BLaER1 treated with 17β-estradiol and CSF1 and Interleukin-3, amounts not matched to agents 10 nM and 100 nM (cell line): ENCODE measurements around the gene MYO5A.

ENCODE experiments used
- H3K27ac ChIP-seq, 11 experiments: shearing (Covaris generic); formaldehyde crosslinking; 2 replicates each; pipeline ENCODE4 v1.8.1; 2022
- H3K27me3 ChIP-seq, 11 experiments: shearing (Covaris generic); formaldehyde crosslinking; 2 replicates each; pipeline ENCODE4 v1.8.1; 2022
- H3K36me3 ChIP-seq, 11 experiments: shearing (Covaris generic); formaldehyde crosslinking; 2 replicates each; pipeline ENCODE4 v1.8.1; 2022
- H3K4me1 ChIP-seq, 10 experiments: shearing (Covaris generic); formaldehyde crosslinking; 2 replicates each; pipeline ENCODE4 v1.8.1; 2022
- H3K4me2 ChIP-seq, 11 experiments: shearing (Covaris generic); formaldehyde crosslinking; 2 replicates each; pipeline ENCODE4 v1.8.1; 2022
- H3K4me3 ChIP-seq, 10 experiments: shearing (Covaris generic); formaldehyde crosslinking; 2 replicates each; pipeline ENCODE4 v1.8.1; 2022
- H3K9ac ChIP-seq, 11 experiments: shearing (Covaris generic); formaldehyde crosslinking; 2 replicates each; pipeline ENCODE4 v1.8.1; 2022
- H3K9me3 ChIP-seq, 11 experiments: shearing (Covaris generic); formaldehyde crosslinking; replicated peaks in 1 of 11; 2 replicates each; pipeline ENCODE4 v1.8.1; 2022
- H4K20me1 ChIP-seq, 11 experiments: shearing (Covaris generic); formaldehyde crosslinking; 2 replicates each; pipeline ENCODE4 v1.8.1; 2022
- Cebpa-rat ChIP-seq, 11 experiments: shearing (Covaris generic); IDR thresholded peaks; 2 replicates each; pipeline ENCODE4 v1.8.1; 2022

Gene MYO5A

GRCh38 chr15:52436981-52437380 lies 91.7 kb downstream of the MYO5A start:
- peaks cover 0 to 59% (median 13%) of the 10 kb centered on the region in 11 experiments; a peak in 11 of 22 replicates for H4K20me1 ChIP-seq
- no peaks in the 10 kb centered on the region for H3K27me3 ChIP-seq
- peaks cover 0 to 11% (median 0%) of the 10 kb centered on the region in 11 experiments; a peak in 4 of 22 replicates for H3K36me3 ChIP-seq
- TF ChIP-seq Cebpa-rat (IDR thresholded peaks at IDR 0.05): no peak
- peaks cover 0 to 47% (median 11%) of the 10 kb centered on the region in 10 experiments; a peak in 11 of 20 replicates for H3K4me1 ChIP-seq
- peak overlapping the region in 1 of 11 experiments; percentile 47; a peak in 1 of 22 replicates for H3K9ac ChIP-seq
- H3K4me3 ChIP-seq: no peak overlapping the region
- H3K4me2 ChIP-seq: peak overlapping the region in 2 of 11 experiments; percentile 29 to 60; a peak in 3 of 22 replicates
- peak overlapping the region in 3 of 11 experiments; percentile 29 to 72 (median 61); a peak in 4 of 22 replicates for H3K27ac ChIP-seq
- no peaks in the 10 kb centered on the region for H3K9me3 ChIP-seq

- Histone ChIP-seq H3K27ac (no peak overlapping the region), H4K20me1 (peaks cover 0 to 40% (median 9%) of the 10 kb centered on the region in 11 experiments; a peak in 9 of 22 replicates), H3K9me3 (no peaks in the 10 kb centered on the region), H3K9ac (no peak overlapping the region), H3K4me1 (peaks cover 0 to 28% (median 11%) of the 10 kb centered on the region in 10 experiments; a peak in 11 of 20 replicates), H3K4me2 (no peak overlapping the region), H3K27me3 (no peaks in the 10 kb centered on the region), H3K36me3 (peaks cover 0 to 14% (median 0%) of the 10 kb centered on the region in 11 experiments; a peak in 6 of 22 replicates), H3K4me3 (no peak overlapping the region)
- no peak for TF ChIP-seq Cebpa-rat (IDR thresholded peaks at IDR 0.05)
Observed at GRCh38 chr15:52434885-52435284, 93.8 kb downstream of the MYO5A start.

GRCh38 chr15:52428297-52428696 lies 100.4 kb downstream of the MYO5A start:
- H3K4me3 ChIP-seq: no peak overlapping the region
- no peak for TF ChIP-seq Cebpa-rat (IDR thresholded peaks at IDR 0.05)
- peaks cover 0 to 8% (median 0%) of the 10 kb centered on the region in 11 experiments; a peak in 5 of 22 replicates for H4K20me1 ChIP-seq
- no peak overlapping the region for H3K27ac ChIP-seq
- no peaks in the 10 kb centered on the region for H3K9me3 ChIP-seq
- no peak overlapping the region; a peak in 1 of 22 replicates for H3K4me2 ChIP-seq
- H3K4me1 ChIP-seq: peaks cover 0 to 9% (median 6%) of the 10 kb centered on the region in 10 experiments; a peak in 11 of 20 replicates
- peaks cover 3 to 64% (median 15%) of the 10 kb centered on the region in 11 experiments; a peak in 15 of 22 replicates for H3K36me3 ChIP-seq
- H3K27me3 ChIP-seq: no peaks in the 10 kb centered on the region
- H3K9ac ChIP-seq: no peak overlapping the region

- TF ChIP-seq Cebpa-rat (IDR thresholded peaks at IDR 0.05): no peak
- no peak overlapping the region for H3K4me3 ChIP-seq
Observed at GRCh38 chr15:52427804-52428203, 100.9 kb downstream of the MYO5A start.

GRCh38 chr15:52424856-52425431 lies 103.7 kb downstream of the MYO5A start:
- Histone ChIP-seq H3K4me3 (no peak overlapping the region), H3K27me3 (no peaks in the 10 kb centered on the region), H4K20me1 (peaks cover 0 to 3% (median 0%) of the 10 kb centered on the region in 11 experiments; a peak in 1 of 22 replicates), H3K4me2 (no peak overlapping the region), H3K9me3 (no peaks in the 10 kb centered on the region), H3K27ac (no peak overlapping the region), H3K9ac (no peak overlapping the region), H3K4me1 (peaks cover 0 to 21% (median 11%) of the 10 kb centered on the region in 10 experiments; a peak in 13 of 20 replicates), H3K36me3 (peaks cover 4 to 67% (median 27%) of the 10 kb centered on the region in 11 experiments; a peak in 17 of 22 replicates)
- TF ChIP-seq Cebpa-rat (IDR thresholded peaks at IDR 0.05): no peak

More at GRCh38 chr15:52427804-52428203, 100.9 kb downstream of the MYO5A start:
- Histone ChIP-seq H3K9ac (no peak overlapping the region), H3K4me1 (peaks cover 0 to 9% (median 6%) of the 10 kb centered on the region in 10 experiments; a peak in 11 of 20 replicates), H3K27me3 (no peaks in the 10 kb centered on the region), H3K27ac (no peak overlapping the region), H3K4me2 (peak overlapping the region in 6 of 11 experiments; percentile 1 to 47 (median 18); a peak in 6 of 22 replicates), H3K9me3 (no peaks in the 10 kb centered on the region), H3K36me3 (peaks cover 4 to 65% (median 20%) of the 10 kb centered on the region in 11 experiments; a peak in 16 of 22 replicates), H4K20me1 (peaks cover 0 to 8% (median 0%) of the 10 kb centered on the region in 11 experiments; a peak in 4 of 22 replicates)

- H3K9ac ChIP-seq: no peak overlapping the region
- H3K27me3 ChIP-seq: no peaks in the 10 kb centered on the region
- no peak overlapping the region for H3K4me3 ChIP-seq
- no peak overlapping the region for H3K27ac ChIP-seq
- H3K36me3 ChIP-seq: peaks cover 4 to 63% (median 24%) of the 10 kb centered on the region in 11 experiments; a peak in 17 of 22 replicates
- peaks cover 0 to 27% (median 11%) of the 10 kb centered on the region in 10 experiments; a peak in 13 of 20 replicates for H3K4me1 ChIP-seq
- H3K4me2 ChIP-seq: no peak overlapping the region
- TF ChIP-seq Cebpa-rat (IDR thresholded peaks at IDR 0.05): no peak
- peaks cover 0 to 3% (median 0%) of the 10 kb centered on the region in 11 experiments; a peak in 1 of 22 replicates for H4K20me1 ChIP-seq
- no peaks in the 10 kb centered on the region for H3K9me3 ChIP-seq
Observed at GRCh38 chr15:52423852-52424251, 104.8 kb downstream of the MYO5A start.

GRCh38 chr15:52422001-52422400 lies 106.7 kb downstream of the MYO5A start:
- Histone ChIP-seq H3K4me3 (no peak overlapping the region), H3K4me1 (peaks cover 0 to 18% (median 6%) of the 10 kb centered on the region in 10 experiments; a peak in 11 of 20 replicates), H3K27ac (no peak overlapping the region), H3K36me3 (peaks cover 4 to 61% (median 20%) of the 10 kb centered on the region in 11 experiments; a peak in 17 of 22 replicates), H3K9me3 (no peaks in the 10 kb centered on the region), H4K20me1 (no peaks in the 10 kb centered on the region), H3K4me2 (no peak overlapping the region), H3K27me3 (no peaks in the 10 kb centered on the region), H3K9ac (no peak overlapping the region)
- TF ChIP-seq Cebpa-rat (IDR thresholded peaks at IDR 0.05): no peak

GRCh38 chr15:52421029-52421428 lies 107.7 kb downstream of the MYO5A start:
- TF ChIP-seq Cebpa-rat (IDR thresholded peaks at IDR 0.05): no peak
- Histone ChIP-seq H4K20me1 (no peaks in the 10 kb centered on the region), H3K4me1 (peaks cover 0 to 18% (median 6%) of the 10 kb centered on the region in 10 experiments; a peak in 11 of 20 replicates), H3K27me3 (no peaks in the 10 kb centered on the region), H3K9ac (no peak overlapping the region), H3K4me3 (no peak overlapping the region), H3K9me3 (no peaks in the 10 kb centered on the region), H3K36me3 (peaks cover 0 to 63% (median 23%) of the 10 kb centered on the region in 11 experiments; a peak in 20 of 22 replicates), H3K4me2 (peak overlapping the region in 7 of 11 experiments; percentile 16 to 25 (median 21); a peak in 6 of 22 replicates), H3K27ac (no peak overlapping the region)

GRCh38 chr15:52419494-52419893 lies 109.2 kb downstream of the MYO5A start:
- Histone ChIP-seq H3K9me3 (no peaks in the 10 kb centered on the region), H3K27me3 (no peaks in the 10 kb centered on the region), H3K4me2 (no peak overlapping the region), H3K9ac (no peak overlapping the region), H3K36me3 (peaks cover 0 to 64% (median 20%) of the 10 kb centered on the region in 11 experiments; a peak in 19 of 22 replicates), H3K4me3 (no peak overlapping the region), H4K20me1 (no peaks in the 10 kb centered on the region), H3K27ac (no peak overlapping the region), H3K4me1 (peaks cover 0 to 18% (median 6%) of the 10 kb centered on the region in 10 experiments; a peak in 11 of 20 replicates)
- no peak for TF ChIP-seq Cebpa-rat (IDR thresholded peaks at IDR 0.05)
